ENCODE data around the gene TYMS.

Gene TYMS

GRCh38 chr18:658001-658946 lies 821 bp downstream of the TYMS start:
- peak; percentile 80 for DNase-seq
- no peak for TF ChIP-seq CTCF (IDR thresholded peaks at IDR 0.05; ENCODE audit: low read depth, low read length, missing control alignments)
- Histone ChIP-seq H3K36me3 (replicated peaks) (no peaks in the 10 kb centered on the region), H3K27me3 (replicated peaks) (no peaks in the 10 kb centered on the region), H3K27ac (peak overlapping the region; percentile 1), H3K4me3 (ENCODE audit: low read depth, low read length) (peak overlapping the region; percentile 84)
- in situ Hi-C loops (cut with HindIII; ENCODE audit: low pct_ligation_motif_present, low sequenced_read_pairs): no loop called here

GRCh38 chr18:658947-659533 lies 1.6 kb downstream of the TYMS start:
- Histone ChIP-seq H3K36me3 (replicated peaks) (no peaks in the 10 kb centered on the region), H3K27ac (no peak overlapping the region), H3K4me3 (ENCODE audit: low read depth, low read length) (peak overlapping the region; percentile 84), H3K27me3 (replicated peaks) (no peaks in the 10 kb centered on the region)
- no peak for TF ChIP-seq CTCF (IDR thresholded peaks at IDR 0.05; ENCODE audit: low read depth, low read length, missing control alignments)
- DNase-seq: no peak
- in situ Hi-C loops (cut with HindIII; ENCODE audit: low pct_ligation_motif_present, low sequenced_read_pairs): no loop called here

- Histone ChIP-seq H3K36me3 (replicated peaks) (no peaks in the 10 kb centered on the region), H3K4me3 (ENCODE audit: low read depth, low read length) (no peak overlapping the region), H3K27ac (no peak overlapping the region), H3K27me3 (replicated peaks) (no peaks in the 10 kb centered on the region)
- TF ChIP-seq CTCF (IDR thresholded peaks at IDR 0.05; ENCODE audit: low read depth, low read length, missing control alignments): no peak
- no peak for DNase-seq
- in situ Hi-C loops (cut with HindIII; ENCODE audit: low pct_ligation_motif_present, low sequenced_read_pairs): no loop called here
These were observed 2.1 kb downstream of the TYMS start for GRCh38 chr18:659597-659996.

- no peak for TF ChIP-seq CTCF (IDR thresholded peaks at IDR 0.05; ENCODE audit: low read depth, low read length, missing control alignments)
- H3K36me3 ChIP-seq (replicated peaks): no peaks in the 10 kb centered on the region
- H3K27me3 ChIP-seq (replicated peaks): no peaks in the 10 kb centered on the region
- no peak overlapping the region for H3K27ac ChIP-seq
- in situ Hi-C loops (cut with HindIII; ENCODE audit: low pct_ligation_motif_present, low sequenced_read_pairs): no loop called here
- DNase-seq: no peak
- H3K4me3 ChIP-seq (ENCODE audit: low read depth, low read length): no peak overlapping the region
These were observed 4.7 kb downstream of the TYMS start for GRCh38 chr18:662197-662596.

GRCh38 chr18:666177-666576 lies 8.7 kb downstream of the TYMS start:
- H3K27me3 ChIP-seq (replicated peaks): no peaks in the 10 kb centered on the region
- H3K36me3 ChIP-seq (replicated peaks): no peaks in the 10 kb centered on the region
- TF ChIP-seq CTCF (IDR thresholded peaks at IDR 0.05; ENCODE audit: low read depth, low read length, missing control alignments): peak; percentile 52
- H3K4me3 ChIP-seq (ENCODE audit: low read depth, low read length): no peak overlapping the region
- in situ Hi-C loops (cut with HindIII; ENCODE audit: low pct_ligation_motif_present, low sequenced_read_pairs): no loop called here
- no peak for DNase-seq
- no peak overlapping the region for H3K27ac ChIP-seq

All from brain microvascular endothelial cell (primary cell).